GM12872 (cell line): ENCODE measurements around the gene NPAP1.

Experiments used
- TF ChIP-seq, protein P1 (sequence below): IDR thresholded peaks from 3 replicates; pipeline ENCODE4 v1.5.1; 2011; ENCODE audit warnings: low read depth, mild to moderate bottlenecking, low read length, moderate library complexity; ENCODE audit not compliant: insufficient read depth

Gene NPAP1

DNA sequence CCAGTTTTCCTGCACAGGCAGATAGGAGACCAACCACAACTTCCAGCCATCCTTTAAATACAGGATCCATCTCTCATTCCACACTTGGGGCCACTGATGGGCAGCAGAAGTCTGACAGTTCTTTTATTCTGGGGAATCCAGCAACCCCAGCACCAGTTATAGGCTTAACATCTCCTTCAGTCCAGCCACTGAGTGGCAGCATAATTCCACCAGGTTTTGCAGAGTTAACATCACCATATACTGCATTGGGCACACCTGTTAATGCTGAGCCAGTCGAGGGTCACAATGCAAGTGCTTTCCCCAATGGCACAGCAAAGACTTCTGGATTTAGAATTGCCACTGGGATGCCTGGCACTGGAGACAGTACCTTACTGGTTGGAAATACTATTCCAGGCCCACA, 2.9 kb downstream of the NPAP1 start:
- TF ChIP-seq, protein P1, sequence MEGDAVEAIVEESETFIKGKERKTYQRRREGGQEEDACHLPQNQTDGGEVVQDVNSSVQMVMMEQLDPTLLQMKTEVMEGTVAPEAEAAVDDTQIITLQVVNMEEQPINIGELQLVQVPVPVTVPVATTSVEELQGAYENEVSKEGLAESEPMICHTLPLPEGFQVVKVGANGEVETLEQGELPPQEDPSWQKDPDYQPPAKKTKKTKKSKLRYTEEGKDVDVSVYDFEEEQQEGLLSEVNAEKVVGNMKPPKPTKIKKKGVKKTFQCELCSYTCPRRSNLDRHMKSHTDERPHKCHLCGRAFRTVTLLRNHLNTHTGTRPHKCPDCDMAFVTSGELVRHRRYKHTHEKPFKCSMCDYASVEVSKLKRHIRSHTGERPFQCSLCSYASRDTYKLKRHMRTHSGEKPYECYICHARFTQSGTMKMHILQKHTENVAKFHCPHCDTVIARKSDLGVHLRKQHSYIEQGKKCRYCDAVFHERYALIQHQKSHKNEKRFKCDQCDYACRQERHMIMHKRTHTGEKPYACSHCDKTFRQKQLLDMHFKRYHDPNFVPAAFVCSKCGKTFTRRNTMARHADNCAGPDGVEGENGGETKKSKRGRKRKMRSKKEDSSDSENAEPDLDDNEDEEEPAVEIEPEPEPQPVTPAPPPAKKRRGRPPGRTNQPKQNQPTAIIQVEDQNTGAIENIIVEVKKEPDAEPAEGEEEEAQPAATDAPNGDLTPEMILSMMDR, result no peak

DNA sequence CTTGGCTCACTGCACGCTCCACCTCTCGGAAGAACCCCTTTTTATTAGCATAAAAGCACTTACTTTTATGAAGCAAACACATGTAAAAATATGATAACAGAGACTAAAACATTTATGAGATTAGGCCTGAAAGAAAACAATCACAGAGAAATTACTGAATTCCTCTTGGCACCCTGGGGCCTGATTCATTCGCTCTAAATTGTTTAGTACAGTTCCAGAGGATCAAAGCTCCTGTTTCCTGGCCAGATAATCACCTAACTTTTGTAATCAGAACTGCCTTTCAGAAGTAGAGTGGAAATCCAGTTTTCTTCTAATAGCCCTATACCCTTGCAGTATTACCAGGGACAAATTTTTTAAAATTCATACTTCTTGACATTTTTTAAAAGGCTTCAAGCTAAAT, 6.4 kb downstream of the NPAP1 start:
- TF ChIP-seq, protein P1, result no peak

DNA sequence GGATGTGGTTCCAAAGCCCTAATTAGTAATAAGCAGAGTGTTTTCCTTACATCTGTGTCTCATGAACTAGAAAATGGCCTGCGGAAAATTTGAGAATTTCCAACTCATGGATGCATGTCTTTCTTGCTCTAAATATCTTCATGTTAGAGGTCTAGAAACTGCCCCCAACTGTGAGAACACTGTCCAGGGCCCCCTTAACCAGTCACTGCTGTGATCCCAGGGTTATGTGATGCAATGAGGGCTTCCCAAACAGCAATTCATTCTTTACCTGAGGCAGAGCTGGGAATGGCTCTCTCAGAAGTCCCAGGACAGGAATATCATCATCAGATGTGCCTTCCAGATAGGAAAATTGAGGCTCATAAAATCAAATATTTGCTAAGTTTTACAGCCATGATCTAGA, 8.2 kb downstream of the NPAP1 start:
- TF ChIP-seq, protein P1, result no peak

DNA sequence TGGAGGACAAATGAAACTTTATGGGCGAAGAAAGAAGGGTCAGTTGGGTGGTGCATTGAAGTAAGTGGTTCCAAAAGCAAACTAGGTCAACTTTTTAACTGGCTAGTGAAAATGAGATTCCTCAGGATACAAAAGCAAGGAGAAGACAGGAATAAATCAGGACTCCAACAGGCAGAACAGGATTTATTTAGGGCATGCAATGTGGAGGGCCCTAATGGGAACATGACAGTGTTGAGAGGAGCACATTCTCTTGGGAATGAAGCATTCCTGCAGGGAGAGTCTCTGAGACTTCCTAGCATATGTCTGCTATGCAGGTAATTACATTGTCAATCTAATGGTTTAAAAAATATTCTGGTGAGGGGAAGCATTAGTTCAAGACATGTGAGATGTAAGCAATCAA, 8.7 kb downstream of the NPAP1 start:
- TF ChIP-seq, protein P1, result no peak

DNA sequence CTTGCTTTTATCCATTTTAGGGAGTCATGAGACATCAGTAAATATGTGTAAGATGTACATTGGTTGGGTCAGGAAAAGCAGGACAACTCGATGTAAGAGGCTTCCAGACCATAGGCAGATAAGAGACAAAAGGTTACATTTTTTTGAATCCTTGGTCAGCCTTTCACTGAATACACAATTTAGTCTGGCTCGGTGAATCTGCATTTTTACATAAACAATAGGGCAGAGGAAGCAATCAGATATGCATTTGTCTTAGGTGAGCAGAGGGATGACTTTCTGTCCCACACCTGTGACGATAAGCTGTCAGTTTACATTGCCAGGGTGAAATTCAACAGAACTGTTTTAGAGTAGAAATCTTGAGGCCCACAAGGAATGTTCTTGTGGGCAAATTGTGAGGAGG, 20.6 kb downstream of the NPAP1 start:
- TF ChIP-seq, protein P1, result no peak

DNA sequence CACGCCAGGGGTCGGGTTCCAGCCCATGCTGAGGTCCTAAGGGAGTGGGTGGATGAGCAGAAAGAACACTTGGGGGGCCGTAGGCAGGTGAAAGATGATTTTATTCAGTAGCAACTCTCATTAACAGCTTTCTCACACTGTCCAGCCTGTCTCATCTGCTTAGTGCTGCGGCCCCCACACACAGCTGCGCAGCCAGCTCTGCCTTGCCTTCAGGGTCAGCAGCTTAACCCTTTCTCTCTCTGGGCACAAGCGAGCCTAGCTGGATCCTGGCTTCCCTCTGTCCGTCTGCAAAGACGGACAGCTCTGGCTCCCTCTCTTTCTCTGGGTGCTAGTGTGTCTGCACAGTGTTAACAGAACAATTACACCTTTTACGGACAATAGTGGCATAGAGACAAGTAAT, 21.3 kb downstream of the NPAP1 start:
- TF ChIP-seq, protein P1, result no peak

DNA sequence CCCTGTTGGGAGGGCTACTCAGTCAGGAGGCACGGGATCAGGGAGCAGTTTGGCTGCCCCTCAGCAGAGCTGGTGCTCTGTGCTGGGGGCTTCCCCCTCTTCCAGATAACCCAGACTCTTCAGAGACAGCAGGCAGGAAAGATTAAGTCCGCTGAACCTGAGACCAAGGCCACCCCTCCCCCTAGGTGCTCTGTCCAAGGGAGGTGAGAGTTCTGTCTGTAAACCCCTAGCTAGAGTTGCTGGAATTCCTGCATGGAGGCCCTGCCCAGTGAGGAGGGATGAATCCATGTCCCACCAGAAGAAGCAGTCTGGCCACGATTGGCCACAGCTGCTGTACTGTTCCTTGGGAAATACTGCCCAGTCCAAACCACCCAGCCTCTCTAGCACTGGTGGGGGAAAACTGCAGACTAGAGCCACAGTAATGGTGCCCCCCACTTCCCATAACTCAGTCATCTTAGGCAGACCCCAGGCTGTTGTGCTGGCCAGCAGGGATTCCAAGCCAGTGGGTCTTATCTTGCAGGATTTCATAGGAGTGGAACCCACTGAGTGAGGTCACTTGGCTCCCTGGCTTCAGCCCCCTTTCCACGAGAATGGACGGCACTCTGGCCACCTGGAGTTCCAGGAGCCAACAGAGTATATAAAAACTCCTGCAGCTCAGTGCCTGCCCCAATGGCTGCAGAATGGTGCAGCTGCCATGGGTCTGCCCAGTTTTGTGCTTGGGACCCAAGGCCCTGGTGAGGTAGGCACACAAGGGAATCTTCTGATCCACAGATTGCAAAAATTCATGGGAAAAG, 42.9 kb downstream of the NPAP1 start:
- TF ChIP-seq, protein P1, result no peak
